HUES6 (cell line): ENCODE data around the gene CLDN11.

ENCODE experiments used
- H3K27ac ChIP-seq: 2 replicates; pipeline ENCODE4 v1.7.0; 2013; ENCODE audit warnings: low read depth, mild to moderate bottlenecking, low read length, inconsistent platforms
- H3K27me3 ChIP-seq: 2 replicates; pipeline ENCODE4 v1.6.1; 2013; ENCODE audit warnings: low read length; ENCODE audit not compliant: control insufficient read depth, insufficient read depth
- H3K36me3 ChIP-seq: 2 replicates; pipeline ENCODE4 v1.6.1; 2013; ENCODE audit warnings: low read length; ENCODE audit not compliant: control insufficient read depth, insufficient read depth
- H3K4me1 ChIP-seq: 2 replicates; pipeline ENCODE4 v1.6.1; 2013; ENCODE audit warnings: low read length; ENCODE audit not compliant: control insufficient read depth, insufficient read depth
- H3K4me3 ChIP-seq: 2 replicates; pipeline ENCODE4 v1.5.1; 2013; ENCODE audit warnings: low read depth, low read length
- H3K9ac ChIP-seq: one replicate; pipeline ENCODE4 v1.6.1; 2013; ENCODE audit warnings: mild to moderate bottlenecking, low read length
- H3K9me3 ChIP-seq: 2 replicates; pipeline ENCODE4 v1.6.1; 2013; ENCODE audit warnings: low read depth, low read length; ENCODE audit not compliant: control insufficient read depth, insufficient read depth

Gene CLDN11

GRCh38 chr3:170413291-170413690 lies 5.4 kb upstream of the CLDN11 start:
- Histone ChIP-seq H3K27ac (no peak overlapping the region), H3K9ac (no peak overlapping the region), H3K4me3 (no peak overlapping the region), H3K4me1 (no peaks in the 10 kb centered on the region), H3K27me3 (peaks cover 18% of the 10 kb centered on the region), H3K36me3 (no peaks in the 10 kb centered on the region), H3K9me3 (no peaks in the 10 kb centered on the region)

DNA sequence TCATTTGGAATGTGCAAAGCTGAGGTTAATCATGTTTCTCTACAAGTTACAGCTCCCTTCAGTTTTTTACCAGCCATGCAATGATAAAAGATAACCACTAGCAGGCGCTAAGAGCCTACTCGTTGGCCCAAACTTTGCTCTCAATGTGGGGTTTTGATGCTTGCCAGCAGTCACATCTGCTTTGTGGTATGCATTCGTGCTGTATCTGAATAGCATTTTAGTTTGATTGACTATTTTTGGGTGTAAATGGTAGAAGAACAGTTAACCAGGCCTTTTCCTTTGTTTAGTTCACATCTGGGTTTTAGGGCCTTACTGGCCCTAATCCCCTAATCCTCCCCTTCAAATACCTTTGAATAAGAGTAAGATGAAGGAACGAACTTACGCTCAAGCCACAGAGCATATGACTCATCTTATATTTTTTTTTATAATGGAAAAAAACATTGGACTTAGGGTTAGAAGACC lies 4.4 kb upstream of the CLDN11 start:
- Histone ChIP-seq H3K27ac (no peak overlapping the region), H3K4me3 (no peak overlapping the region)

GRCh38 chr3:170417090-170417489 lies 1.6 kb upstream of the CLDN11 start:
- peaks cover 10% of the 10 kb centered on the region; the same call in 1 of the 2 replicates for H3K4me1 ChIP-seq
- H3K27ac ChIP-seq: no peak overlapping the region
- no peak overlapping the region for H3K4me3 ChIP-seq
- H3K27me3 ChIP-seq: peaks cover 45% of the 10 kb centered on the region
- no peak overlapping the region for H3K9ac ChIP-seq
- no peaks in the 10 kb centered on the region for H3K36me3 ChIP-seq
- H3K9me3 ChIP-seq: no peaks in the 10 kb centered on the region

More for the DNA sequence above, 4.4 kb upstream of the CLDN11 start:
- H3K27me3 ChIP-seq: peaks cover 27% of the 10 kb centered on the region
- H3K9ac ChIP-seq: no peak overlapping the region
- H3K9me3 ChIP-seq: no peaks in the 10 kb centered on the region
- H3K36me3 ChIP-seq: no peaks in the 10 kb centered on the region
- no peaks in the 10 kb centered on the region for H3K4me1 ChIP-seq

GRCh38 chr3:170419557-170420087 lies 954 bp downstream of the CLDN11 start:
- H3K4me1 ChIP-seq: peaks cover 10% of the 10 kb centered on the region; the same call in 1 of the 2 replicates
- H3K27ac ChIP-seq: no peak overlapping the region
- peaks cover 45% of the 10 kb centered on the region for H3K27me3 ChIP-seq
- no peaks in the 10 kb centered on the region for H3K9me3 ChIP-seq
- peak overlapping the region; percentile 62 for H3K4me3 ChIP-seq
- H3K36me3 ChIP-seq: peaks cover 5% of the 10 kb centered on the region; the same call in 1 of the 2 replicates
- H3K9ac ChIP-seq: peak overlapping the region; percentile 55

DNA sequence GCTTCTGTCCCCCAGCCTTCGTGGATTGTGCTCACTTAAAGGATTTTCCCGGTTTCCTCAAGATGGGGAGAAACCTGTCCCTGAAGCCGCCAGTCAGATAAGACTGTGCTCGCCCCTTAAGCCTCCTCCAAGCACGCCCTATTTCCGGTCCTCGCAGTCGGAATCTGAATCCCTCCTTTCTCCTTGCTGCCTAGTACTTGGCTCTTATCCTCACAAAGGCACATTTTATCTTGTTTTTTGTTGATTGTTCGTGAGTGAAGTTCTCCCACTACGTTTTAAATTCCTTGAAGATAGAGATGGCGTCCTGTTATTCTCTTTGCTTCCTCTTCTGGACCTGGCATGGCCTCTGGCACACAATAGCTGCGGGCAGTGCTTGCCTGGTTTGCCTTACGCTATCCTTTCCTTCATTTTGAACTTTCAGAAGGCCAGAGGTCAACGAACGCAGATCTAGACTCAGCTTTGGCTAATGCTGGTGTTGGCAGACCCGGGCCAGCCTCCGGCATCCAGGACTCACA lies 1.7 kb downstream of the CLDN11 start:
- H3K27ac ChIP-seq: no peak overlapping the region
- peaks cover 7% of the 10 kb centered on the region; the same call in 1 of the 2 replicates for H3K36me3 ChIP-seq
- H3K4me1 ChIP-seq: peaks cover 10% of the 10 kb centered on the region; the same call in 1 of the 2 replicates
- H3K9me3 ChIP-seq: no peaks in the 10 kb centered on the region
- H3K4me3 ChIP-seq: peak overlapping the region; percentile 62
- peaks cover 45% of the 10 kb centered on the region for H3K27me3 ChIP-seq
- peak overlapping the region; percentile 55 for H3K9ac ChIP-seq

DNA sequence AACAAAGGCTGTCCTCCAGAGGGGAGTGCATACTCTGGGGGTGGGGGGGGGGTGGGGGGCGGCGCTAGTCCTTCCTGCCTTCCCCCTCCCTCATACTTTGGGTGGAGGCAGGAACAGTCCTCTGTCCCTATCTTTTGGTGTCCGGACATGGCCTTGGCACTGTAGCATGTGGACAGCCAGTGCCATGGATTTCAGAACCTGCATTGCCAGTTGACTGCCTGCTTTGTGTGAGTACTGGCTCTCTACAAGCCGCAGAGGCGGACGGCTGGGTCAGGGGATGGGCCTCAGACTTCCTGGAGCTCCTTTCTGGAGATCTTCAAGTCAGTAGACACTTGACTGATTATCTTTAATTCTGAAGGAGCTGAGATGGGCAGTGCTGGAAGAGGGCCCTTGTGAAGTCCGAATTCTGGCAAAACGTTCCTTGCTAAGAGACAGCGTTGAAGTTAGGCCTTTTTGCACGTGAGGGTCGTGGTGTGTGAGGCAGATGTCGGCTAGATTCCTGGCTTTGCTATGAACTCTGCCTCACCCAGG lies 2.5 kb downstream of the CLDN11 start:
- Histone ChIP-seq H3K36me3 (peaks cover 8% of the 10 kb centered on the region; the same call in 1 of the 2 replicates), H3K27ac (no peak overlapping the region), H3K9me3 (no peaks in the 10 kb centered on the region), H3K4me1 (peaks cover 18% of the 10 kb centered on the region), H3K9ac (no peak overlapping the region), H3K27me3 (peaks cover 45% of the 10 kb centered on the region), H3K4me3 (peak overlapping the region; percentile 28; the same call in 1 of the 2 replicates)

DNA sequence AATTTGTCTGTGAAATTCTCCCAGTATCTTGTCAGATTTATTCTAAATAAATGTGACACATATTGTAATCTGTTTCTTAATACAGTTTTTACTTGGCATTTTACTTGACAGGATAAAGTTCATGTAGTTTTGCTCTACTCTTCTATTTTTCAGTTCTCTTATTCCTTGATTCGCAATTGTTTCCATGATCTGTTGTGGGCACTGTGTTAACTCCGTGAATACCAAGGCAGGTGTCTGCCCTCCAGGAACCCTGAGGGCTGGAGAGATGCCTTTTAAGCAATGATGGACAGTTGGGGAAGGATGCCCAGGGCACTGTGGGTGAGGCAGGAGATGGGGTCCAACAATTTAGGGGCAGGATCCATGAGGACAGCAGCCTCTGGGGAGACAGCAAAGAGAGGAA lies 3.1 kb downstream of the CLDN11 start:
- Histone ChIP-seq H3K36me3 (peaks cover 11% of the 10 kb centered on the region; the same call in 1 of the 2 replicates), H3K27ac (no peak overlapping the region), H3K4me1 (peaks cover 21% of the 10 kb centered on the region), H3K9ac (no peak overlapping the region), H3K4me3 (no peak overlapping the region), H3K9me3 (no peaks in the 10 kb centered on the region), H3K27me3 (peaks cover 43% of the 10 kb centered on the region)

DNA sequence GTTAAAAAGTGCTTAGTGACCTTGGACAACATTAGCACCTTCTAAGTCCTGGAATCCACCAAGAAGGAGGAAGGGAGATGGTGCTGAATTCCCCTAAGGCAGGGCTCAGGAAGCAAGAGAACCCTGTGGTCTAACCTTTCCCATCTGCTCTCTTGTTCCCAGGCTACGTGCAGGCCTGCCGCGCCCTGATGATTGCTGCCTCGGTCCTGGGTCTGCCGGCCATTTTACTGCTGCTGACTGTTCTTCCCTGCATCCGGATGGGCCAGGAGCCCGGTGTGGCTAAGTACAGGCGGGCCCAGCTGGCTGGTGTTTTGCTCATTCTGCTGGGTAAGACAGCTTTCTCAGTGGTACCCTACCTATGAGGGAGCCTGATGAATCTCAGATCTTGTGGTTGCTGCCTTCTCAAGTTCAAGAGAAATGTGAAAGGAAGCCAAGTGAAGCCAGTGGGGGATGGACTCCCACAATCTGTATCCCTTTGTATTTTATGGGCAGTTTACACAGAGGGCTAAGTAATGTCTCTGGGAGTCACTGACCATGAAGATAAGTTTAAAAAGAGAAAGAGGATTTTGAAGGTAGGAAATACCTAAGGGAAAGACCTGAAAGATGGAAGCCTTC lies 4.4 kb downstream of the CLDN11 start:
- Histone ChIP-seq H3K36me3 (peaks cover 11% of the 10 kb centered on the region; the same call in 1 of the 2 replicates), H3K27me3 (peaks cover 29% of the 10 kb centered on the region), H3K4me1 (peaks cover 21% of the 10 kb centered on the region), H3K27ac (no peak overlapping the region), H3K4me3 (no peak overlapping the region), H3K9me3 (no peaks in the 10 kb centered on the region), H3K9ac (no peak overlapping the region)

DNA sequence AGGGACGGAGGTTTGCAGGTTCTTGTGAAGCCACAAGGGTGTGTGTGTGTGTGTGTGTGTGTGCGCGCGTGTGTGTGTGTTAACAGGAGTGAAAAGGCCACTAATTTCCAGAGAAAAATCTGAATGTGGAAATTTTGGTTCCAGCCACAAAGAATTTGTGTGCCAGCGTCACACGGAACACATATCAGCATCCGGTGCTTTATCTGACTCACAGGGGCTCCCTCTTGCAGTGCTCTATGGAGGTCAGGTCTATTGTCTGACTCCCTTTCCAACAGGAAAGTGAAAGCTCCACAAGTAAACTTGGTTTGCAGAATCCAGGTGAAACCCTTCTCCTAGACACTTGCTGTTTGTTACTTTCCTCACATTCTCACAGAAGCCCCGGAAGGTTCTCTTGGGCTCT lies 6.2 kb downstream of the CLDN11 start:
- H3K4me1 ChIP-seq: peaks cover 21% of the 10 kb centered on the region
- H3K36me3 ChIP-seq: peaks cover 11% of the 10 kb centered on the region; the same call in 1 of the 2 replicates
- peaks cover 12% of the 10 kb centered on the region for H3K27me3 ChIP-seq
- no peaks in the 10 kb centered on the region for H3K9me3 ChIP-seq
- no peak overlapping the region for H3K27ac ChIP-seq
- no peak overlapping the region for H3K9ac ChIP-seq
- no peak overlapping the region for H3K4me3 ChIP-seq

- Histone ChIP-seq H3K27me3 (peaks cover 4% of the 10 kb centered on the region), H3K4me1 (peaks cover 17% of the 10 kb centered on the region), H3K9ac (no peak overlapping the region), H3K27ac (no peak overlapping the region), H3K9me3 (no peaks in the 10 kb centered on the region), H3K36me3 (peaks cover 11% of the 10 kb centered on the region; the same call in 1 of the 2 replicates), H3K4me3 (no peak overlapping the region)
Observed at GRCh38 chr3:170425491-170426239, 7.0 kb downstream of the CLDN11 start.
